GM11168 (cell line): ENCODE data around the gene CFAP77.

Experiments
- in situ Hi-C: fragments of 300-500 bp; cut with MboI; formaldehyde crosslinking; loops from one replicate; pipeline ENCODE4 v1.12.0; 2022; ENCODE audit warnings: low sequenced_read_pairs; ENCODE audit not compliant: unreplicated experiment

The CFAP77 gene

DNA sequence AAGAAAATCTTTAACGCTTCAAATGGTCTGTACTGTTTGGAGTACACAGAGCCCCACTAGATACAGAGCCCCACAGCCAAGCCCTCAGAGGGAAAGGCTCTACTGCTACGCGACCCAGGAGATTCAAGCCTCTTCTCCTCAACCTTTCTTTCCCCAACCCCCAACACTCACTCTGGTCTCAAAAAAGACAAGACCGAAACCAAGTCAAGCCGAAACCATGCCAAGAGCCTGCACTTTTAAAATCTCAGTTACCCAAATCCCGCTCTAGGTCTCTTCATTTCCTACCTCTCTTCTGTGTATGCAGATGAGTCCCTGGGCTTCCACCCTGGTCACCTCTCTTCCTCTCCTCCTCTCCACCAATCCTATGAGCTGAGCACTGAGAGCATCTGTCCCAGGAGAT, 204.3 kb downstream of the CFAP77 start:
- in situ Hi-C loops = no loop called here

DNA sequence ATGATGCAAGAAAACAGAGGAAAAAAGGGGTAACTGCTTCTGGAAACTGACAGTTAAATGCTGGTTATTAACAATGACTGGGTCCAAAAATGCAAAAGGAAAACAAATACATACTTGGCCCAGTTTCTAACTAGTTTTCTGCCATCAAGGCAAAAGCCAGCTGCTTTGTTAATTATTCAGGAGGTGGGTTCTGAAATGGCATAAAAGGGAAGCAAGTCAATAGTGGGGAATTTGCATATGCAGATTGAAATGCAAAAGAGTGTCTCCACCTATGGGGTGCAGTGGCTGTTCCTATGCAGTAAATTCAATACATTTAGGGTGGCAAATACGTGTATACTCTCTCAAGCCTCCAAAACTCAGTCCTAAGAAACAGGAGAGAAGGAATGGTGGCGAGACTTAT, 205.8 kb downstream of the CFAP77 start:
- in situ Hi-C loops = no loop called here

DNA sequence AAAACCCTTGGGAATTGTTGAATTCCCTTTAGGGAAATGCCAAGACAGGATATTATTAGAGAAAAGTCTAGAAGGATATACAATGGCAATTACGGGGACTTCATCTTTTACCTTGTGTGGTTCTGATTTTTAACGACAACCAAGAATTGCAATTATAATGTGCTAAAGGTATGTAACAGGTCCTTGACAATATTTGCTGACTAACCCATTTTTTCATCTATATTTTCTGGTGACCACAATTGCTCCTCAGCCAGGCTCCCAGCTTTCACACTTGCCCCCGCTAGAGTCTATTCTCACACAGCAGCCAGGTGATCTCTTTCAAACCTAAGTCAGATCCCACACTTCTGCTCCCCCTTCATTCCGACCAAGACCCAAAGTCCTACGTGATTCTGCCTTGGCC, 206.7 kb downstream of the CFAP77 start:
- in situ Hi-C loops = no loop called here

DNA sequence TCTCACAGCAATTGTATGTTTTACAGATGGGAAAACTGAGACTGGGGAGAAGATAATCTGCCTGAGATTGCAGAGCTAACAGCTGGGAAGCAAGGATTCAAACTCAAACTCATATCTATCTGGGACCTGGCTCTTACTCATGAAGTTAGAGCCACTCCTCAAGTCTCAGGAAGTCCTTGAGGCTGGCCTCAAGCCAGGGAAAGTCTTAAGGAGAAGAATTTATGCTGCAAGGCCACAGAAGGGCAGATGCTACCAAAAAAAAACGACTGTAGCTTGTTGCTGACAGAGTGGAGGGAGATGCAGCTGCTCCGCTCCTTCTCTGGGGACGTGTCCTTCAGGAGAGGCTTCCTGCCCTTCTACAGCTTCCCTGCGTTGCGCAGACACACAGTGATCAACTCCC, 212.1 kb downstream of the CFAP77 start:
- in situ Hi-C loops = no loop called here
